Neutrophil (primary cell): ENCODE results near the gene MPPED1.

Source experiments
- H3K27ac ChIP-seq: fragments of 200-600 bp; sonication (generic); 2 replicates; pipeline ENCODE4 v1.5.1; 2016; ENCODE audit warnings: mild to moderate bottlenecking, moderate library complexity
- H3K27me3 ChIP-seq: fragments of 200-600 bp; sonication (generic); 2 replicates; pipeline ENCODE4 v1.6.0; 2016; ENCODE audit warnings: mild to moderate bottlenecking
- H3K36me3 ChIP-seq: fragments of 200-600 bp; sonication (generic); 2 replicates; pipeline ENCODE4 v1.5.1; 2017
- H3K4me1 ChIP-seq, 2 experiments: fragments of 200-600 bp in 1 of 2; sonication (generic) in 1 of 2; 1 replicate in 1 of 2; 2 replicates in 1 of 2; pipeline versions ENCODE4 v1.5.1 to v1.6.1; 2013 to 2016; ENCODE audit warnings: low read depth in 1 of 2, low read length in 1 of 2, mild to moderate bottlenecking in 1 of 2, moderate library complexity in 1 of 2; ENCODE audit not compliant: control insufficient read depth in 1 of 2, insufficient read depth in 1 of 2
- H3K4me3 ChIP-seq, 2 experiments: fragments of 200-600 bp in 1 of 2; sonication (generic) in 1 of 2; 1 replicate in 1 of 2; 2 replicates in 1 of 2; pipeline ENCODE4 v1.5.1; 2013 to 2016; ENCODE audit warnings: low read depth in 1 of 2, low read length in 1 of 2, mild to moderate bottlenecking in 1 of 2, moderate library complexity in 1 of 2
- H3K9me3 ChIP-seq: fragments of 200-600 bp; sonication (generic); 2 replicates; pipeline ENCODE4 v1.5.1; 2016
- TF ChIP-seq, protein P1 (sequence below): fragments of 200-600 bp; sonication (generic); IDR thresholded peaks from 2 replicates; pipeline ENCODE4 v1.5.1; 2016; ENCODE audit warnings: antibody characterized with exemption

Gene MPPED1

DNA sequence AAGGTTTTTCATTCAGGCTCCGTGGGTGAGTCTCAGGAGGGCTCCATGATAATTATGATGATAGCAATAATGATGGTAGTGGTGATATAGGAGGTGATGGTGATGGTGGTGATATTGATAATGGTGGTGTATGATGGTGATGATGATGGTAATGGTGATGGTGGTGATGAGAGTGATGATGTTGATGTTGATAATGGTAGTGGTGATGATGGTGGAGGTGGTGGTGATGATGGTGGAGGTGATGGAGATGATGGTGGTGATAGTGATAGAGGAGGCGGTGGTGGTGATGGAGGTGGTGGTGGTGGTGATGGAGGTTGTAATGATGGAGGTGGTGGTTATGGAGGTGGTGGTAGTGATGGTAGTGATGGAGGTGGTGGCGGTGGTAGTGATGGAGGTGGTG lies 79.4 kb downstream of the MPPED1 start:
- no peaks in the 10 kb centered on the region for H3K4me1 ChIP-seq
- no peaks in the 10 kb centered on the region for H3K27me3 ChIP-seq
- TF ChIP-seq, protein P1, sequence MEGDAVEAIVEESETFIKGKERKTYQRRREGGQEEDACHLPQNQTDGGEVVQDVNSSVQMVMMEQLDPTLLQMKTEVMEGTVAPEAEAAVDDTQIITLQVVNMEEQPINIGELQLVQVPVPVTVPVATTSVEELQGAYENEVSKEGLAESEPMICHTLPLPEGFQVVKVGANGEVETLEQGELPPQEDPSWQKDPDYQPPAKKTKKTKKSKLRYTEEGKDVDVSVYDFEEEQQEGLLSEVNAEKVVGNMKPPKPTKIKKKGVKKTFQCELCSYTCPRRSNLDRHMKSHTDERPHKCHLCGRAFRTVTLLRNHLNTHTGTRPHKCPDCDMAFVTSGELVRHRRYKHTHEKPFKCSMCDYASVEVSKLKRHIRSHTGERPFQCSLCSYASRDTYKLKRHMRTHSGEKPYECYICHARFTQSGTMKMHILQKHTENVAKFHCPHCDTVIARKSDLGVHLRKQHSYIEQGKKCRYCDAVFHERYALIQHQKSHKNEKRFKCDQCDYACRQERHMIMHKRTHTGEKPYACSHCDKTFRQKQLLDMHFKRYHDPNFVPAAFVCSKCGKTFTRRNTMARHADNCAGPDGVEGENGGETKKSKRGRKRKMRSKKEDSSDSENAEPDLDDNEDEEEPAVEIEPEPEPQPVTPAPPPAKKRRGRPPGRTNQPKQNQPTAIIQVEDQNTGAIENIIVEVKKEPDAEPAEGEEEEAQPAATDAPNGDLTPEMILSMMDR = no peak
- no peak overlapping the region for H3K27ac ChIP-seq
- H3K9me3 ChIP-seq = no peaks in the 10 kb centered on the region
- H3K36me3 ChIP-seq = no peaks in the 10 kb centered on the region
- H3K4me3 ChIP-seq = no peak overlapping the region

DNA sequence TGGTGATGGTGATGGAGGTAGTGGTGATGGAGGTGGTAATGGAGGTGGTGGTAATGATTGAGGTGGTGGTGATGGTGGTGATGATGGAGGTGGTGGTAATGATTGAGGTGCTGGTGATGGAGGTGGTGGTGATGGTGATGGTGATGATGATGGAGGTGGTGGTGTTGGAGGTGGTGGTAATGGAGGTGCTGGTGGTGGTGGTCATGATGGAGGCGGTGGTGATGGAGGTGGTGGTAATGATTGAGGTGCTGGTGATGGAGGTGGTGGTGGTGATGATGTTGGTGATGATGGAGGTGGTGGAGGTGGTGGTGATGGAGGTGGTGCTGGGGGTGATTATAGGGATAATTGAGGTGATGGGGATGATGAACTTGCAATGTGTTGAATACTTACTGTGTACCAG lies 79.9 kb downstream of the MPPED1 start:
- no peaks in the 10 kb centered on the region for H3K9me3 ChIP-seq
- no peak overlapping the region for H3K27ac ChIP-seq
- no peaks in the 10 kb centered on the region for H3K36me3 ChIP-seq
- H3K4me1 ChIP-seq = no peaks in the 10 kb centered on the region
- no peak overlapping the region for H3K4me3 ChIP-seq
- H3K27me3 ChIP-seq = no peaks in the 10 kb centered on the region
- TF ChIP-seq, protein P1 = no peak

DNA sequence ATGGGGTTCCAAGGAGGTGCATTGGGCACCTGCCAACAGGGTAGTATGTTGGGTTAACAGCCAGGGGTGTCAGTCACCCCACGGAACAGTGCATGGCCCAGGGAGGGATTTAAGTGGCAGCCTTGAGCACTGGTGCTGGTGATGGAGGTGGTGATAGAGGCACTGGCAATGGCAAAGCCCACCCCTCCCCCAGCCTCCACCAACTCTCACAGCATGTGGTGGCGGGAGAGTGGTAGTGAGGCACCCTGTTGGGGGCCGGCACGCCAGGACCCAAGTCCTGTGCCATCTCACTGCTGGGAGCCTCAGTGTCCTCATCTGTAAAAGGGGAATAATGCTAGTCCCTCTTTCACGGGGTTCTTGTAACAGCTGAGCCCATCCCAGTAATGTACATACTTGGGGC lies 81.5 kb downstream of the MPPED1 start:
- no peaks in the 10 kb centered on the region for H3K36me3 ChIP-seq
- H3K4me3 ChIP-seq = no peak overlapping the region
- TF ChIP-seq, protein P1 = no peak
- H3K9me3 ChIP-seq = no peaks in the 10 kb centered on the region
- no peaks in the 10 kb centered on the region for H3K4me1 ChIP-seq
- H3K27me3 ChIP-seq = no peaks in the 10 kb centered on the region
- H3K27ac ChIP-seq = no peak overlapping the region

DNA sequence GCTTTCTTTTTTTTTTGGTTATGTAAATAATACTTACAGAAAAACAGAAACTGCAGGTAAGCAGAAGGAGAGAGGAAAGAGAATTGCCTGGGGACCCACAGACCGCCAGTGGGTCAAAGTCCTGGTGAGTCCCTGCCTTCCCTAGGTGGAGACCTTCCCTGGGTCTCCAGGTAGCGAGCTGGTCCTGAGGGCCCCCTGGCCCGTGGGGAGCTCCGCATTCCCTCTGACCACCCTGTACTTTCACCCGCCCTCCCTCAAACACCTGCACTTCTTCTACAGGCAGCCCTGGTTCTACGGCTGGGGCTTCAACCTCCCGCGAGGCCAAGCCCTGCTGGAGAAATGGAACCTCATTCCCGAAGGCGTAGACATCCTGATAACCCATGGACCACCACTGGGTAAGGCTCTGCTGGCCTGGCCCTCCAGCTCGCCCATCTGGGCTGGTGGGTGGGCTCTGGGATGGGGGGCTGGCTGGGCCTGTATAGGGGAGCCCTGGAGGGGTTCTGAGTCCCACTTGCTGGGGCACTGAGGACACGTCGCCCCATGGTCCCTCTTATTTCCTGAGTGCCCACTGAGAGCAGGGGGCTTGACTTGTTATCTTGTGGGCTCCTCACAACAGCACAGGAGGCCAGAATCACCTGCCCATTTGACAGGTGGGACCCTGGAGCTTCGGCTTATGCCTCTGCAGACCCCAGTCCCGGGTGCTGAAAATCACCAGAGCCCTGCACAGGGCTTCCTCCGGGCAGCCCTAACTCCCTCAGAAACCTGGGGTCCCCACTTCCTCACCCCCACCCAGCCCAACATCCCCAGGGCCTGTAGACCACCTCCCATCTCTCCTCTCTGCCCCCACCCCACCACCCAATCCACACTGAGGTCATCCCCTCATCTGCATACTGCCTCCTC lies 86.4 kb downstream of the MPPED1 start:
- Histone ChIP-seq H3K36me3 (no peaks in the 10 kb centered on the region), H3K4me1 (no peaks in the 10 kb centered on the region), H3K27ac (no peak overlapping the region), H3K27me3 (no peaks in the 10 kb centered on the region), H3K9me3 (no peaks in the 10 kb centered on the region), H3K4me3 (no peak overlapping the region)
- TF ChIP-seq, protein P1 = no peak

DNA sequence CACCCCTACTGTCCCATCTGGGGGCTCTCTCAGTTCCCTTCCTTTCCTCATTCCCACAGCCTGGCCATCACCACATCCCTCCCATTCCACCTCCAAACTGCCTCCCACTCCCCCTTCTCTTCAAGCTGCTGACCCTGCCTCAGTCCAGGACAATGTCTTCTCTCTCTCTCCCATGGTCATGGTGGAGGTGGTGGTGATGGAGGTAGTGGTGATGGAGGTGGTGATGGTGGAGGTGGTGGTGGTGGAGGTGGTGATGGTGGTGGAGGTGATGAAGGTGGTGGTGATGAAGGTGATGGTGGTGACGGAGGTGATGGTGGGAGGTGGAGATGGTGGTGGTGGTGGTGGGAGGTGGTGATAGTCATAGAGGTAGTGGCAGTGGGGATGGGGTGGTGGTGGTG lies 87.0 kb downstream of the MPPED1 start:
- Histone ChIP-seq H3K4me1 (no peaks in the 10 kb centered on the region), H3K27me3 (no peaks in the 10 kb centered on the region), H3K36me3 (no peaks in the 10 kb centered on the region), H3K9me3 (no peaks in the 10 kb centered on the region), H3K4me3 (no peak overlapping the region), H3K27ac (no peak overlapping the region)
- TF ChIP-seq, protein P1 = no peak
